ENCODE data around the gene PSRC1.

The PSRC1 gene

GRCh38 chr1:109256971-109257681 lies 25.8 kb downstream of the PSRC1 start:
- no peak for DNase-seq

DNA sequence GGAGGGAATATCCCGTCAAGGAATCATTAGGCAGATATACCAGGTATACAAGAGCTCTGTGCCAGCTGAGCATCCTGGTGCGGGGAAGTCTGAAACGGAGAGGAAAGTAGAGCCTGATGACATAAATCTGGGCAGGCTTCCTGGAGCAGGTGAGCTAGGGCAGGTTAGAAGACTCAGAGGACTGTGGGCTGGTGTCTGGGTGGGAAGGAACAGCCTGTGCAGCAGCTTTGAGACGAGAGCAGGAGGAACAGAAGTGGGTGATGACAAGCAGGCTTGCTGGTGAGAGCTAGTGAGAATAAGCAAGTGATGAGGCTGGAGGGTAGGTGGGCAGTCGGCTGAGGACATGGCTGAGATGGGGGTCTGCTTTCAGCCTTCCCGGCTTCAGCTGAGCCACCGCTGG lies 26.9 kb downstream of the PSRC1 start:
- no peak for DNase-seq

DNA sequence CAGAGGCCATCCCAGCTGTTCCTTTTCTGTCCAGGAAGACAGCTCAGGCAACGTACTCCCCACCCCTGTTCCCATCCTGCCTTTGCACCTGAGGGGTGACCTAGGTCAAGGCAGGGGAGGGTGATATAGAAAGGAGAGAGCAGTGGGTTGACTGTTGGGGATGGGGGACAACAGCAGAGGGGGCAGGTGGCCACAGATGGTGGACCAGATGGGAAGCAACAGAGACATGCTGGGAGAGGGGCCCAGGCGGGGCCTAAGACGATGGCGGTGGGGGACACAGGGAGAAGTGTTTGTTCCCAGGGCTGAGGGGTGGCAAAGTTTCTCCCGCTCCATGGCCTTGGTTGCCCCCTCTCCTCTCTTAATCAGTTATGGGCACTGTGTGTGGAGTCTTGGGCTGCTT lies 27.3 kb downstream of the PSRC1 start:
- DNase-seq, result no peak

- DNase-seq, result no peak
These were observed 27.8 kb downstream of the PSRC1 start for GRCh38 chr1:109255097-109255651.

GRCh38 chr1:109254621-109255096 lies 28.3 kb downstream of the PSRC1 start:
- no peak for DNase-seq

DNA sequence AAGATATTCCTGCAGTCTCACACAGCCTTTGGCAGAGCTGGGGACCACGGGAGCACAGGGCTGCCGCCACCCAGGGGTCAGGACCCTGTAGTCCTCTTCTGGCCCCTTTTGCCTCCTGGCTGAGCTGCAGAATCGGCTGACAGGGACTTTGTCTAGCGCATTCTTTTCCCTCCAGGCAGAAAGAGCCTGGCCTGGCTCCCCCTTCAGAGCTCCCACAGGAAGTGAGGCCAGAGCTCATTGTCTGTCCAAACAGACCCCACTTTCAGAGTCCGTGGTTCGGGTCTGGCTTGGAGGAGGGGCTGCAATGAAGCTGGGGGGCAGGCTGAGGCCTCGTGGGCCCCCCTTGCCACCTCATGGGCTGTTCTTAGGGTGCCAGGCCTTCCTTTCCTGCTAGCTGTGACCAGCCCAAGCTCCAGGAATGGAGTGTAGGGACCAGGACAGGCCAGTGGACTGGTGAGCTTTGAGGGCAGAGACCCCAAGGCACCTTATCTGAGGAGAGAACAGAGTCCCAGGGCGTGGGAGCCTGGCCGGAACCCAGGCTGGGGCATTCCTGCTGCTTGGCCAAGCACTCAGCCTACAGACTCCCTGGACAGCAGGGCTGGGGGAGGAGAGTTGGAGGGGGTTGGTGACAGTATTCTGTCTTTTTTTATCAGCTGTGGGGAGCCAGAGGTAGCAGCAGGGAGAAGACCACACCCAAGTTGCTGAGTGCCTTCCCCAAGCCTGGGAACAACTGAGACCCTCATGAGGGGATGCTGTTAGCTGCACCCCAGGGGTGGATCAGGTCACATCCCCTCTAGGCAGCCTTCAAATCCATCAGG lies 28.9 kb downstream of the PSRC1 start:
- DNase-seq, result no peak

DNA sequence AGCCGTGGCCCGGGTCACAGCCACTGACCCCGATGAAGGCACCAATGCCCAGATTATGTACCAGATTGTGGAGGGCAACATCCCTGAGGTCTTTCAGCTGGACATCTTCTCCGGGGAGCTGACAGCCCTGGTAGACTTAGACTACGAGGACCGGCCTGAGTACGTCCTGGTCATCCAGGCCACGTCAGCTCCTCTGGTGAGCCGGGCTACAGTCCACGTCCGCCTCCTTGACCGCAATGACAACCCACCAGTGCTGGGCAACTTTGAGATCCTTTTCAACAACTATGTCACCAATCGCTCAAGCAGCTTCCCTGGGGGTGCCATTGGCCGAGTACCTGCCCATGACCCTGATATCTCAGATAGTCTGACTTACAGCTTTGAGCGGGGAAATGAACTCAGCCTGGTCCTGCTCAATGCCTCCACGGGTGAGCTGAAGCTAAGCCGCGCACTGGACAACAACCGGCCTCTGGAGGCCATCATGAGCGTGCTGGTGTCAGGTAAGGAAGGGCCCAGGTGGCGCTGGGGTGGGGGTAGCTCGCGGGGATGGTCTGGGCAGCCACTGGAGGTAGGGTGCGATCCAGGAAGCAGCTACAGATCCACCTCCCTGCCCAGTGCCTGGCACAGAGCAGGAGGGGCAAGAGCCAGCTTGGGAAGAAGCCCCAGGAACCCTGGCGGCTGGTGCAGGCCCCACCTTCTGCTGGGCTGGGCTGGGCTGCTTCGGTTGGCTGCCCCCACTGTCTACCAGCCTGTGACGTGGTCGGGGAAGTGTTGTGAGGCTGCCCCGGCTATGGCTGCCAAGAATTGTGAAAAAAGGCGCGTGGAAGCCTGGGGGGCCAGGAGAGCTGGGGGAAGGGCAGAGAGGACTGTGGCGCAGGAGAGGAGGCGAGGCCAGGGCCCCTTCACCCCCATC lies 29.8 kb downstream of the PSRC1 start:
- DNase-seq, result no peak

DNA sequence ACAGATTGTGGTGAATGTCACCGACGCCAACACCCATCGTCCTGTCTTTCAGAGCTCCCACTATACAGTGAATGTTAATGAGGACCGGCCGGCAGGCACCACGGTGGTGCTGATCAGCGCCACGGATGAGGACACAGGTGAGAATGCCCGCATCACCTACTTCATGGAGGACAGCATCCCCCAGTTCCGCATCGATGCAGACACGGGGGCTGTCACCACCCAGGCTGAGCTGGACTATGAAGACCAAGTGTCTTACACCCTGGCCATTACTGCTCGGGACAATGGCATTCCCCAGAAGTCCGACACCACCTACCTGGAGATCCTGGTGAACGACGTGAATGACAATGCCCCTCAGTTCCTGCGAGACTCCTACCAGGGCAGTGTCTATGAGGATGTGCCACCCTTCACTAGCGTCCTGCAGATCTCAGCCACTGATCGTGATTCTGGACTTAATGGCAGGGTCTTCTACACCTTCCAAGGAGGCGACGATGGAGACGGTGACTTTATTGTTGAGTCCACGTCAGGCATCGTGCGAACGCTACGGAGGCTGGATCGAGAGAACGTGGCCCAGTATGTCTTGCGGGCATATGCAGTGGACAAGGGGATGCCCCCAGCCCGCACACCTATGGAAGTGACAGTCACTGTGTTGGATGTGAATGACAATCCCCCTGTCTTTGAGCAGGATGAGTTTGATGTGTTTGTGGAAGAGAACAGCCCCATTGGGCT lies 30.6 kb downstream of the PSRC1 start:
- no peak for DNase-seq

GRCh38 chr1:109251277-109252166 lies 31.4 kb downstream of the PSRC1 start:
- no peak for DNase-seq

DNA sequence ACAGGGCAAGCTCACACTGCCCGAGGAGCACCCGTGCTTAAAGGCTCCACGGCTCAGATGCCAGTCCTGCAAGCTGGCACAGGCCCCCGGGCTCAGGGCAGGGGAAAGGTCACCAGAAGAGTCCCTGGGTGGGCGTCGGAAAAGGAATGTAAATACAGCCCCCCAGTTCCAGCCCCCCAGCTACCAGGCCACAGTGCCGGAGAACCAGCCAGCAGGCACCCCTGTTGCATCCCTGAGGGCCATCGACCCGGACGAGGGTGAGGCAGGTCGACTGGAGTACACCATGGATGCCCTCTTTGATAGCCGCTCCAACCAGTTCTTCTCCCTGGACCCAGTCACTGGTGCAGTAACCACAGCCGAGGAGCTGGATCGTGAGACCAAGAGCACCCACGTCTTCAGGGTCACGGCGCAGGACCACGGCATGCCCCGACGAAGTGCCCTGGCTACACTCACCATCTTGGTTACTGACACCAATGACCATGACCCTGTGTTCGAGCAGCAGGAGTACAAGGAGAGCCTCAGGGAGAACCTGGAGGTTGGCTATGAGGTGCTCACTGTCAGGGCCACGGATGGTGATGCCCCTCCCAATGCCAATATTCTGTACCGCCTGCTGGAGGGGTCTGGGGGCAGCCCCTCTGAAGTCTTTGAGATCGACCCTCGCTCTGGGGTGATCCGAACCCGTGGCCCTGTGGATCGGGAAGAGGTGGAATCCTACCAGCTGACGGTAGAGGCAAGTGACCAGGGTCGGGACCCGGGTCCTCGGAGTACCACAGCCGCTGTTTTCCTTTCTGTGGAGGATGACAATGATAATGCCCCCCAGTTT lies 32.3 kb downstream of the PSRC1 start:
- no peak for DNase-seq

DNA sequence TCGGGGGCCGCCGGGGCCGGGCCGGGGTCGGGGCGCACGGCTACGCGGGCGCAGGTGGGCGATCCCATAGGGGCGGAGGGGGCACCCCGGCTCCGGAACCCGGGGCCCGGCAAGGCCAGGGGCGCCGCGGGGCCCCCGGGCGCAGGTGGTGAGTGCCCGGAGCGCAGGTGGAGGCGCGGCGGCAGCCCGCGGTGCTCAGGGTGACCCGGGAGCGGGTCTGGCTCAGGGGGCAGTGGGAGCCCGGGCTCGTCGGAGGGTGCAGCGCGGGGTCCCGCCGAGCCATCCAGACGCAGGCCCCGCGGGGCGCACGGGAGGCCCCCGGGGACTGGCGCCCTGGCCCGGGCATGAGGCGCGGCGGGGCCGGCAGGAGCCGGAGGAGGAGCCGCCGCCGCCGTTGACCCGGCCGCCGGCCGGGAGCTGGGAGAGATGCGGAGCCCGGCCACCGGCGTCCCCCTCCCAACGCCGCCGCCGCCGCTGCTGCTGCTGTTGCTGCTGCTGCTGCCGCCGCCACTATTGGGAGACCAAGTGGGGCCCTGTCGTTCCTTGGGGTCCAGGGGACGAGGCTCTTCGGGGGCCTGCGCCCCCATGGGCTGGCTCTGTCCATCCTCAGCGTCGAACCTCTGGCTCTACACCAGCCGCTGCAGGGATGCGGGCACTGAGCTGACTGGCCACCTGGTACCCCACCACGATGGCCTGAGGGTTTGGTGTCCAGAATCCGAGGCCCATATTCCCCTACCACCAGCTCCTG lies 33.1 kb downstream of the PSRC1 start:
- DNase-seq, result no peak

DNA sequence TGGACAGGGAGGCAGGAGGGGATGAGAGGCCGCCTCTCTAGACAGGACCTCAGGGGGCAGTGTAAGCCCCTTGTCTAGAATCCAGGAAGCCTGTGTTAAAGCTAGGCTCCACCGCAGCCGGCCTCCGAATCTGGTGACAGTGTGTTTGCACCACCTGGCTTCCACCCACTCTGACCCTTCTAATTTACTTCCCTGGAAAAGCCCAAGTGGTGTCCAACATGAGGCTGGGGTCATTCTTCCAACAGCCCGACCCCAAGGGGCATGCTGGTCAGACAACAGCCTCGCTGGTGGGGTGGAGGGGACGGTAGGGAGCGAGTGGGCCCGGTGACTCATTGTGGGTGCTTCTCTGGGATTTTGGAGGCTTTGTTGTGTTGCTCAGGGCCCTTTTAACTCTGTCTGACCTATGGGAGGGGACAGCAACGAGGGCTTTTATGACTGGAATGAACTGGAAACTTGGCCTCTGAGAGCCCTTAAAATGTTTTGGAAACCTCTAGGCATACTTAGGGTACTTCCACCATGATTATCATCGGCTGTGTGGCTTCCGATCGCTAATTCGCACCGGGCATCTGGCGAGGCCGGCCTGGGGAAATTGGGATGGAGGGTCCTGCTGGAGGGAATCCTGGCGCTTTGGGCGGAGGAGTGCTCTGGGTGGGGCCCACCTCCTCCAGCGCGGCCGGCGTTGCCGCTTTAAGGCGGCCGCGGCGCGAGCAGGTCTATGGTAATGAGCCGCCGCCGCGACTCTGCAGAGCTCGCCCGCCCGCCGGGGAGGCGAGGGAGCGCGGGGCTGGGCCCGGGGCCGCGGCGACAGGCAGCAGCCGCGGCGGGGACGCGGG lies 33.9 kb downstream of the PSRC1 start, which contains the start of gene CELSR2:
Gene CELSR2 (plus strand): TSS at position 743 of the 833 bp plus-strand sequence. CDS start 541 bp downstream, outside the sequence.
- no peak for DNase-seq

DNA sequence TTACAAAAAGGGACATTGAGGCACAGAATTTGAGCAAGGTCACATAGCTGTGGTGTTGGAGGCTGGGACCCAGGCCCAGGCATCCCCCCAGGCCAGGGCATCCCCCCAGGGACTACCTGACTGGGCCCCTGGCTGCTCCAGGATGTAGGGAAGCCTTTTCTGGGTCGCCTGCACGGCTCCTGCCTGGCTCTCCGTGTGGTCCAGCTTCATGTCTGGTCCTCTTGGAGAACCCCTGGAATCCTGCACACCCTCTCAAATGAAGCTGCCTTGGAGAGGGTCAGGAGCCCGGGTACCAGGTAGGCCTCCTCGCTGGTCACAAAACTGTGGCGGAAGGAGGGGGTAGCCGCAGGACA lies 34.5 kb downstream of the PSRC1 start:
- DNase-seq, result no peak

GRCh38 chr1:109247401-109248365 lies 35.3 kb downstream of the PSRC1 start:
- DNase-seq, result no peak

DNA sequence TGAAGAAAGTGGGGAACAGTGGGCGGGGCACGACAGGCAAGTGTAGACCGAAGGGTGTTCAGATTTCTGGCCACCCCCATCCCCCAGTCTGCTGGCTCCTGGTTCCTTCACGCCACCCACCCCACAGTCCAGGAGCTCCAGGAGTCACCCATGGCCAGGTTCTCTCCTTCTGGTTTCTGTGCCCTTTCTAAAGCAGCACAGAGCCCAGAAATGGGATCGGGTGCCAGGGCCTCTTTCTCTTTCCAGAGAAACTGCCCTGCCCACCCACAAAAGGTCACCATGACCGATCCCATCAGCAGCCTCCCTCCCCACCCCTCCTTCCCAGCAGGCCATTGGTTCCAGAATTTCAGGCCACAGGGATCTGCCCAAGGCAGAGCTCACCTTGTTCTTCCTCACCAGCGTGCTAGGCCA lies 36.8 kb downstream of the PSRC1 start:
- DNase-seq, result no peak

GRCh38 chr1:109243860-109244552 lies 38.9 kb downstream of the PSRC1 start:
- DNase-seq, result no peak

DNA sequence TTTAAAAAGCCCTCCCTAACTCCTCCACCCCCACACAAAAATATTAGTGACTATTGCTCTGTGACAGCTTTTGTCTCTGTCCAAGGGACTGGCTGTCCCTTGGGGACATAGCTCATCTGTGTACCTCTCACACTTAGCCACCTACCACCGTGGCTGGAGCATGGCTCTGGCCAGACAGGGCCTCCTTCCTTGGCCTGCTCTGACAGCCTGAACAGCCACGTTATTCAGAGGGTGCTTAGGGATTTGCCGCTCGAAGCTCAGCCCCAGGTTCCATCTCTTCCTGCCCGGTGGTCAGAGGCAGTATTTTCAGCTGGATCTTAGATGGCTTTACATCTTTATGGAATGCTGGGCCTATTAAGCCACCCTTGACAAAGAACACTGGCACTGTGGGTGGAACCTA lies 39.7 kb downstream of the PSRC1 start:
- DNase-seq, result no peak

Data from NCI-H1417 treated with DMSO at 0.1 percent for 48 hours (cell line).